ENCODE measurements around the gene REC8.

DNA sequence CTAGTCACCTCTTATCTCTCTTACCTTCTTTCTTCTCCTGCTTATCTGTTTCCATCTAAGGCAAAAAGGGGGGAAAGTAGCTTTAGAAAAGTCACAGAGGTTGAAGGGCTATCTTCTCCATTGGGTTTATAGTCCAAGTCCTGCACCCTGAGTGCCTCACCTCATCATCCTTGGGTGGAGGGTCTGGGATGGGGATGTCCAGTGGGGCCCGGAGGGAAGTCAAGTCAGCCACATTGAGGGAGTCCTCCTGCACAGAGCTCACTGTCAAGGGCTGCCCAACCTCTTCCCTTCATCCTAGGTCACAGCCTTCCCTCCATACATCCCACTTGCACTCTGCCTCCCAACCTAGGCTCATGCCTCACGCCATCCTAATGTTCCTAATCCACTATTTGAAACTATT, 26.7 kb upstream of the REC8 start:
- TF ChIP-seq POLR2AphosphoS5 (IDR thresholded peaks at IDR 0.05) (no peak), EP300 (IDR thresholded peaks at IDR 0.05) (no peak), POLR2A (IDR thresholded peaks at IDR 0.05) (no peak)
- TF ChIP-seq, protein P1, sequence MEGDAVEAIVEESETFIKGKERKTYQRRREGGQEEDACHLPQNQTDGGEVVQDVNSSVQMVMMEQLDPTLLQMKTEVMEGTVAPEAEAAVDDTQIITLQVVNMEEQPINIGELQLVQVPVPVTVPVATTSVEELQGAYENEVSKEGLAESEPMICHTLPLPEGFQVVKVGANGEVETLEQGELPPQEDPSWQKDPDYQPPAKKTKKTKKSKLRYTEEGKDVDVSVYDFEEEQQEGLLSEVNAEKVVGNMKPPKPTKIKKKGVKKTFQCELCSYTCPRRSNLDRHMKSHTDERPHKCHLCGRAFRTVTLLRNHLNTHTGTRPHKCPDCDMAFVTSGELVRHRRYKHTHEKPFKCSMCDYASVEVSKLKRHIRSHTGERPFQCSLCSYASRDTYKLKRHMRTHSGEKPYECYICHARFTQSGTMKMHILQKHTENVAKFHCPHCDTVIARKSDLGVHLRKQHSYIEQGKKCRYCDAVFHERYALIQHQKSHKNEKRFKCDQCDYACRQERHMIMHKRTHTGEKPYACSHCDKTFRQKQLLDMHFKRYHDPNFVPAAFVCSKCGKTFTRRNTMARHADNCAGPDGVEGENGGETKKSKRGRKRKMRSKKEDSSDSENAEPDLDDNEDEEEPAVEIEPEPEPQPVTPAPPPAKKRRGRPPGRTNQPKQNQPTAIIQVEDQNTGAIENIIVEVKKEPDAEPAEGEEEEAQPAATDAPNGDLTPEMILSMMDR (IDR thresholded peaks at IDR 0.05): no peak

Measured in suprapubic skin (tissue), 4 donors.